SIG-M5 treated with dmso at 0.1 percent for 504 hours (cell line): Measurements from ENCODE around the gene TMEM256.

ENCODE experiments used
- DNase-seq: peaks from one replicate; lab custom pipeline; 2025; ENCODE audit not compliant: unreplicated experiment; lab: John Stamatoyannopoulos, UW

Gene TMEM256

GRCh38 chr17:7354262-7354843, 49.5 kb downstream of the TMEM256 start:
- no peak for DNase-seq
